ENCODE data around the gene NUP107.

- TF ChIP-seq ZNF274 (IDR thresholded peaks at IDR 0.05; ENCODE audit: low read depth, low read length) (no peak), YY1 (IDR thresholded peaks at IDR 0.05; ENCODE audit: insufficient read depth, insufficient read length) (no peak)
Measured at GRCh38 chr12:68780731-68781130, 94.0 kb downstream of the NUP107 start.

Measured in NT2/D1 (cell line).